K562 (cell line): Measurements from ENCODE around the gene IRX5. TPM values are rescaled to one million over a fixed set of nuclear protein-coding genes. Genes with fewer than 3 reads are reported as not detected.

Experiments
- BMI1 ChIP-seq: fragments of 150-350 bp; IDR thresholded peaks from 2 replicates; pipeline ENCODE4 v1.6.1; 2014; ENCODE audit warnings: low read length
- BRD4 ChIP-seq: fragments of 200-600 bp; sonication (generic); IDR thresholded peaks from 2 replicates; pipeline ENCODE4 v1.6.1; 2017; ENCODE audit warnings: inconsistent platforms
- CBFA2T2 ChIP-seq: fragments of 450-650 bp; conservative IDR thresholded peaks from 2 replicates; pipeline ENCODE4 v1.6.1; 2017; ENCODE audit warnings: mild to moderate bottlenecking
- CCAR2 ChIP-seq: fragments of 200-400 bp; formaldehyde crosslinking; IDR thresholded peaks from 2 replicates; pipeline ENCODE4 v1.6.1; 2017; ENCODE audit warnings: mild to moderate bottlenecking, low read depth, low read length
- NFIC ChIP-seq: fragments of 450-650 bp; IDR thresholded peaks from 2 replicates; pipeline ENCODE4 v1.6.1; 2017; ENCODE audit warnings: mild to moderate bottlenecking, inconsistent platforms
- NFIX ChIP-seq: fragments of 250-450 bp; sonication (Bioruptor Pico); IDR thresholded peaks from 2 replicates; pipeline ENCODE4 v1.4.0; 2020; ENCODE audit warnings: low read depth, mild to moderate bottlenecking, moderate library complexity
- PHF8 ChIP-seq: fragments of 200-600 bp; sonication (generic); IDR thresholded peaks from 2 replicates; pipeline ENCODE4 v1.6.1; 2012; ENCODE audit warnings: mixed run types, mild to moderate bottlenecking, inconsistent platforms, low read length, moderate library complexity, borderline replicate concordance
- POLR2B ChIP-seq: fragments of 450-650 bp; IDR thresholded peaks from 2 replicates; pipeline ENCODE4 v1.6.1; 2018; ENCODE audit warnings: low read depth; ENCODE audit not compliant: partially characterized antibody
- RFX1 ChIP-seq: fragments of 450-650 bp; IDR thresholded peaks from 2 replicates; pipeline ENCODE4 v1.6.1; 2016; ENCODE audit warnings: mild to moderate bottlenecking, moderate library complexity
- SIN3B ChIP-seq: fragments of 450-650 bp; IDR thresholded peaks from 2 replicates; pipeline ENCODE4 v1.6.1; 2017; ENCODE audit warnings: low read depth, mild to moderate bottlenecking, moderate library complexity
- SNIP1 ChIP-seq: fragments of 450-650 bp; IDR thresholded peaks from 2 replicates; pipeline ENCODE4 v1.7.1; 2017; ENCODE audit warnings: low read depth, mild to moderate bottlenecking
- TEAD4 ChIP-seq, 2 experiments: sonication (generic) in 1 of 2; formaldehyde crosslinking in 1 of 2; IDR thresholded peaks; 2 replicates each; pipeline versions ENCODE4 v1.6.1 to v1.8.0; 2012 to 2022; ENCODE audit warnings: borderline replicate concordance in 1 of 2, inconsistent platforms in 1 of 2, low read length in 1 of 2, mild to moderate bottlenecking in 1 of 2, missing genetic modification reagents in 1 of 2
- THAP7 ChIP-seq: fragments of 250-450 bp; sonication (Bioruptor Pico); IDR thresholded peaks from 2 replicates; pipeline ENCODE4 v1.5.0; 2021
- ZBTB40 ChIP-seq, 2 experiments: fragments of 450-650 bp in 1 of 2; sonication (generic) in 1 of 2; formaldehyde crosslinking in 1 of 2; IDR thresholded peaks; 2 replicates each; pipeline versions ENCODE4 v1.7.1 to v1.9.0; 2016 to 2022; ENCODE audit warnings: inconsistent platforms in 1 of 2, mild to moderate bottlenecking in 1 of 2, missing genetic modification reagents in 1 of 2
- ZNF707 ChIP-seq: fragments of 250-450 bp; sonication (Bioruptor Pico); conservative IDR thresholded peaks from 2 replicates; pipeline ENCODE4 v1.8.0; 2022; ENCODE audit warnings: inconsistent platforms, mild to moderate bottlenecking, moderate library complexity
- ZNF79 ChIP-seq: fragments of 250-450 bp; sonication (Bioruptor Pico); IDR thresholded peaks from 2 replicates; pipeline ENCODE4 v1.4.0; 2020; ENCODE audit warnings: low read depth, mild to moderate bottlenecking, moderate library complexity
- polyA plus RNA-seq, 8 experiments: library from polyadenylated mRNA; depleted of rRNA in 4 of 8; stranded (reverse) in 5 of 8; unstranded in 3 of 8; fragments of >200 nt; fragmentation: Nextera tagmentation in 2 of 8; fragmentation: Illumina TruSeq in 1 of 8; extraction: Ambion mirVana in 2 of 8; extraction: Trizol in 1 of 8; gene quantifications; 2 replicates each; pipeline versions ENCODE4 v1.2.1 to v1.2.3, GENCODE V29; 2011 to 2014; ENCODE audit warnings: inconsistent platforms in 1 of 8, missing spikeins in 1 of 8
- total RNA-seq, 7 experiments: library from RNA; depleted of rRNA in 6 of 7; stranded (reverse); fragments of >200 nt in 6 of 7; fragmentation: Illumina TruSeq in 2 of 7; extraction: Trizol in 2 of 7; gene quantifications; 2 replicates each; pipeline versions ENCODE4 v1.2.1 to v1.2.3, GENCODE V29; 2011 to 2021; ENCODE audit warnings: low replicate concordance in 1 of 7
- TF ChIP-seq, protein P1 (sequence below): sonication (generic); formaldehyde crosslinking; IDR thresholded peaks from 2 replicates; pipeline ENCODE4 v1.5.0; 2020; ENCODE audit warnings: missing genetic modification reagents

Gene IRX5
- total and polyA plus RNA-seq, 9 of the 15 experiments (the other 6 are each of a cell fraction or from before 2014, with no cell fraction given) = 0.20 to 4.2 (median 0.94) TPM

DNA sequence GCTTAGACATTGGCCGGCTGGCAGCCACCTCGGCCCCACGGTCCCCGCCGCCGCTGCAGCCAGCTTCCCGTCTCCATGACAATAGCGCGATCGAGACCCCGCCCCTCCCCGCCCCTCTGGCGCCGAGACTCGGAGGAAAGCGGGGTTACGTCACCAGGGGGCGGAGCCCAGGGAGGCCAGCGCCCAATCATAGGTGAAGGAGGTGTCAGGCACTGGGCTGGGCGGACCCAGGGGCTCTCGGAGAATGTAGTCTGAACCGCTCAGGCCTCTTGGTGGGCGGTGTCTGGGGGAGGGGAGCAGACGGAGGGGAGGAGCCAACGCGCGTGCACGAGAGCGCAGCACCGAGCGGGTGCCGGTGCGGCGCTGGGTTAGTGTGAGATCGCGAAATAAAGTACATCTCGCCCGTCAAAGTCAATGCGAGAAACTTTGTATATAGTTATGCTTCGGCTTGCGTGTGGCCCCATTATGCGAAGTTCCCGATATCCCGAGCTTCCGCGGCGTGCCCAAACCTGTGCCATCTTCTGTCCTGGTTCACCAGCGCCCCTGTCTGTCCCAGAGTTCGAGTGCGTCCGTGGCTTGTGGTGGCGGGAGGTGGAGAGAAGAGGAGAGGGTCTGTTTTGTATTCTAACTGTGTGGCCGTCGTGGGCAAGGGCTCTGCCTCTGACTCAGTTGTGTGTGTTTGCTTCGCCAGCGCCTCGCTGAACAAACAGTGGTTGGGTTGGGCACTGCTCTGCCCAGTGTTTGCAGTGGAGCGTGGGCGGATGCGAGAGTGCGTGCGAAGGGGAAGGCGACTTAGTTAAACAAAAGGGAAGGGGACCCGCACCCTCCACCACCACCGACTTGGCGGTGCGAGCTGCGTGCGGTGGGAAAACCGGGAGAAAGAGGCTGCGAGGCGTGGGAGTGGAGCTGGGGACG is 1.3 kb upstream of the IRX5 start (continued):
- TF ChIP-seq ZBTB40 (IDR thresholded peaks at IDR 0.05) = no peak
- no peak for TF ChIP-seq ZBTB40 (CRISPR knock-in tag; IDR thresholded peaks at IDR 0.05)
- no peak for TF ChIP-seq BRD4
- TF ChIP-seq PHF8 = peak; percentile 29; the same call in 1 of the 2 replicates
- peak; percentile 50 for TF ChIP-seq POLR2B
- TF ChIP-seq SIN3B = no peak
- no peak for TF ChIP-seq CCAR2
- no peak for TF ChIP-seq NFIX
- no peak for TF ChIP-seq ZNF707
- peak; percentile 92 for TF ChIP-seq RFX1
- TF ChIP-seq CBFA2T2 = no peak
- TF ChIP-seq, protein P1, sequence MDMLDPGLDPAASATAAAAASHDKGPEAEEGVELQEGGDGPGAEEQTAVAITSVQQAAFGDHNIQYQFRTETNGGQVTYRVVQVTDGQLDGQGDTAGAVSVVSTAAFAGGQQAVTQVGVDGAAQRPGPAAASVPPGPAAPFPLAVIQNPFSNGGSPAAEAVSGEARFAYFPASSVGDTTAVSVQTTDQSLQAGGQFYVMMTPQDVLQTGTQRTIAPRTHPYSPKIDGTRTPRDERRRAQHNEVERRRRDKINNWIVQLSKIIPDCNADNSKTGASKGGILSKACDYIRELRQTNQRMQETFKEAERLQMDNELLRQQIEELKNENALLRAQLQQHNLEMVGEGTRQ = 0 out of 2 replicates have a peak, but pooled peaks have one; percentile 19
- no peak for TF ChIP-seq ZNF79
- TF ChIP-seq SNIP1 = no peak
- TF ChIP-seq THAP7 (CRISPR knock-in tag) = no peak
- no peak for TF ChIP-seq TEAD4 (IDR thresholded peaks at IDR 0.05; ENCODE audit: low read length)
- TF ChIP-seq TEAD4 (CRISPR knock-in tag; IDR thresholded peaks at IDR 0.05; ENCODE audit: borderline replicate concordance) = no peak
- 0 out of 2 replicates have a peak, but pooled peaks have one; percentile 6 for TF ChIP-seq NFIC
- TF ChIP-seq BMI1 = 0 out of 2 replicates have a peak, but pooled peaks have one; percentile 34
